Cardiac muscle cell (in vitro differentiated cells and primary cell): ENCODE data around the gene ALK. TPM values are rescaled to one million over a fixed set of nuclear protein-coding genes. Genes with fewer than 3 reads are reported as not detected.

Experiments used
- DNase-seq, 2 donors: peaks; one replicate each; pipeline versions ENCODE4 v3.0.0 to v3.0.0-alpha.2; 2010 to 2017; ENCODE audit warnings: low read depth in 1 of 2, low spot score in 1 of 2
- H3K27ac ChIP-seq: fragments of 200-600 bp; sonication (generic); 2 replicates; pipeline ENCODE4 v1.5.1; 2016
- H3K27me3 ChIP-seq: fragments of 200-600 bp; sonication (generic); 2 replicates; pipeline ENCODE4 v1.6.0; 2016; ENCODE audit warnings: control low read depth
- H3K36me3 ChIP-seq: fragments of 200-600 bp; sonication (generic); 2 replicates; pipeline ENCODE4 v1.5.1; 2016; ENCODE audit warnings: control low read depth
- H3K4me1 ChIP-seq: fragments of 200-600 bp; sonication (generic); 2 replicates; pipeline ENCODE4 v1.8.1; 2017; ENCODE audit warnings: low read depth, mild to moderate bottlenecking, mixed run types
- H3K4me3 ChIP-seq: fragments of 200-600 bp; sonication (generic); 2 replicates; pipeline ENCODE4 v1.5.1; 2016; ENCODE audit warnings: mild to moderate bottlenecking
- H3K9me3 ChIP-seq: fragments of 200-600 bp; sonication (generic); 2 replicates; pipeline ENCODE4 v1.5.1; 2017; ENCODE audit warnings: low read depth, mild to moderate bottlenecking, control low read depth
- polyA plus RNA-seq: library from polyadenylated mRNA; unstranded; fragments of >200 nt; fragmentation: Nextera tagmentation; extraction: Ambion mirVana; gene quantifications from 2 replicates; pipeline ENCODE4 v1.2.1, GENCODE V29; 2016
- total RNA-seq: library from RNA; depleted of rRNA; stranded (reverse); fragments of >200 nt; gene quantifications from 2 replicates; pipeline ENCODE4 v1.2.3, GENCODE V29; 2016
- TF ChIP-seq, protein P1 (sequence below): IDR thresholded peaks from 2 replicates; pipeline ENCODE4 v1.5.1; 2012; ENCODE audit warnings: low read depth, mild to moderate bottlenecking, low read length

Gene ALK
- total and polyA plus RNA-seq, 2 experiments from 2014 or later: 1.8 to 4.3 TPM

DNA sequence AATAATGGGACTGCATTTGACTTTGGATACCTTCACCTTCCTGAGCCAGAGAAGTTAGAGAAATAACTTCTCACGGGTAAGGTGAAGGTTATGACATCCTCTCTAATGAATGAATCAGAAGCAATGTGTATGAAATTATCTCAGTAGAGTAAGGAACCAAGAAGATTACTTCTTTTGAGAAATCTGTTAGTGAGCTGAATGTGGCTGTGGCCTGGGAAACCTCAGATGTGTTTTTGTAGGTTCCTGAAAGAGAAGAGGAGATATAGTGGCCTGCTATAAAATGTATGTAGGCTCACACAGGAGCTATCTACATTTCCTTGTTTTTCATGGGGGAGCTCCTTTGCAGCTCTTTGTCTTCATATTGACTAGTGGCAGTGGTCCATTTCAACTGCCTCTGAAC is 543.6 kb downstream of the ALK start:
- TF ChIP-seq, protein P1, sequence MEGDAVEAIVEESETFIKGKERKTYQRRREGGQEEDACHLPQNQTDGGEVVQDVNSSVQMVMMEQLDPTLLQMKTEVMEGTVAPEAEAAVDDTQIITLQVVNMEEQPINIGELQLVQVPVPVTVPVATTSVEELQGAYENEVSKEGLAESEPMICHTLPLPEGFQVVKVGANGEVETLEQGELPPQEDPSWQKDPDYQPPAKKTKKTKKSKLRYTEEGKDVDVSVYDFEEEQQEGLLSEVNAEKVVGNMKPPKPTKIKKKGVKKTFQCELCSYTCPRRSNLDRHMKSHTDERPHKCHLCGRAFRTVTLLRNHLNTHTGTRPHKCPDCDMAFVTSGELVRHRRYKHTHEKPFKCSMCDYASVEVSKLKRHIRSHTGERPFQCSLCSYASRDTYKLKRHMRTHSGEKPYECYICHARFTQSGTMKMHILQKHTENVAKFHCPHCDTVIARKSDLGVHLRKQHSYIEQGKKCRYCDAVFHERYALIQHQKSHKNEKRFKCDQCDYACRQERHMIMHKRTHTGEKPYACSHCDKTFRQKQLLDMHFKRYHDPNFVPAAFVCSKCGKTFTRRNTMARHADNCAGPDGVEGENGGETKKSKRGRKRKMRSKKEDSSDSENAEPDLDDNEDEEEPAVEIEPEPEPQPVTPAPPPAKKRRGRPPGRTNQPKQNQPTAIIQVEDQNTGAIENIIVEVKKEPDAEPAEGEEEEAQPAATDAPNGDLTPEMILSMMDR: no peak
- H3K9me3 ChIP-seq: no peaks in the 10 kb centered on the region
- no peak overlapping the region for H3K27ac ChIP-seq
- H3K27me3 ChIP-seq: no peaks in the 10 kb centered on the region
- peaks cover 9% of the 10 kb centered on the region for H3K4me1 ChIP-seq
- DNase-seq: no peak
- no peaks in the 10 kb centered on the region for H3K36me3 ChIP-seq
- H3K4me3 ChIP-seq: no peak overlapping the region

DNA sequence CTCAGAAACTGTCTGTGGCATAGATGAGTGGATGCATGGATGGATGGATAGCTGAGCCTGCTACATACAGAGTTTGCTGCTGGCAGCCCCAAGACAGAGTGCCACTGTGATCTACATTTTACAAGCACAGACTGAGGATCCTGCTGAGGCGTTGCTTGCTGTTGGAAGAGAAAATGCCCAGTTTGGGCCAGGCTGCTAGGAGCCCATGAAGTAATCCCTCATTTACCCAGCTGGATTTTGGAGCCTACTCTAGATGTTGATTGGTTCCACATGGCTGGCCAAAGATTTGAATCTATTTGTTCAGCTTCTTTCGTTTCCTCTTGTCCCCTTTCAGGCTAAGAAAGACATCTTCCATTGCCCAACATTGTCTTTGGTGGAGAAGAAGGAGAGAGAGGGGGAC is 544.8 kb downstream of the ALK start:
- H3K4me1 ChIP-seq: no peaks in the 10 kb centered on the region

DNA sequence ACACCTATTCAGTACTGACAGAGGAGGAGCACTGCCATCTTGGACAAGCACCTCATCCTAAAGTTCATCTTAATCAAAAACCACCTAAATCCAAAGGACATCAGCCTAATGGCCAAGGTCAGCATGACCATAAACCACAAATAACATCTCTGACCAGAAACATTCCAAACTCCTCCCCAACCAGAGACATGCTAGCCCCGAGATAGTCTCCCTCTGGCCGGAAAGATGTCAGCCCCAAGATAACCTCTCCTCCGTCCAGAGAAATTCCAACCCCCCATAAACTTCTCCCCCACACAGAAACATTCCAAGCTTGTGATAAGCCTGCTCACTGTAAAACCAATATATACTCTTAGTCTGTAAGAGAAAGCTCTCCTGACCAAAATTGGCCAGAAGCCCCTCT is 545.5 kb downstream of the ALK start:
- TF ChIP-seq, protein P1: no peak
- Histone ChIP-seq H3K27me3 (no peaks in the 10 kb centered on the region), H3K9me3 (no peaks in the 10 kb centered on the region), H3K27ac (no peak overlapping the region), H3K4me3 (no peak overlapping the region), H3K4me1 (no peaks in the 10 kb centered on the region), H3K36me3 (no peaks in the 10 kb centered on the region)
- DNase-seq: peak in 1 of 2 donors; percentile 33

More for the DNA sequence above, 544.8 kb downstream of the ALK start:
- no peak overlapping the region for H3K4me3 ChIP-seq
- TF ChIP-seq, protein P1: no peak
- no peak overlapping the region for H3K27ac ChIP-seq
- no peaks in the 10 kb centered on the region for H3K27me3 ChIP-seq
- no peaks in the 10 kb centered on the region for H3K9me3 ChIP-seq
- DNase-seq: no peak
- no peaks in the 10 kb centered on the region for H3K36me3 ChIP-seq

DNA sequence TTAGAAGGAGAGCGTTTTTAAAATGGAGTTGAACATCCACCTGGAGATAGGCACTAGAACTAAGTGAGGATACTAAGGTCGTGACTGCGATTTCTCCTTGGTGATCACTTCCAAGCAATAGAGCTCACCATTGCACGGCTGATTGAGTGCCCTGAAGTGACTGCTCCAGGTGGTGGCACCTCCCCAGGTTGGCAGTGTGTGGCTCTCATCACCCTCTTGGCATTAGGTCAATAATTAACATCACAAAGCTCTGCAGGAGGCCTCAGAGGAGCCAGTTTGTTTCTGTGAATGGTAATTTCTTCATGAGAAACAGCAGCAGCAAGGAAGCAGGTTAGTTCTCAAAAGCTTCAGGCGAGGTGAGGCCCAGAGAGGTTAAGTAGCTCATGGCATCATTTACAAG is 546.6 kb downstream of the ALK start:
- Histone ChIP-seq H3K4me3 (no peak overlapping the region), H3K27me3 (no peaks in the 10 kb centered on the region), H3K36me3 (no peaks in the 10 kb centered on the region), H3K4me1 (no peaks in the 10 kb centered on the region), H3K9me3 (no peaks in the 10 kb centered on the region), H3K27ac (no peak overlapping the region)
- TF ChIP-seq, protein P1: no peak
- DNase-seq: no peak

DNA sequence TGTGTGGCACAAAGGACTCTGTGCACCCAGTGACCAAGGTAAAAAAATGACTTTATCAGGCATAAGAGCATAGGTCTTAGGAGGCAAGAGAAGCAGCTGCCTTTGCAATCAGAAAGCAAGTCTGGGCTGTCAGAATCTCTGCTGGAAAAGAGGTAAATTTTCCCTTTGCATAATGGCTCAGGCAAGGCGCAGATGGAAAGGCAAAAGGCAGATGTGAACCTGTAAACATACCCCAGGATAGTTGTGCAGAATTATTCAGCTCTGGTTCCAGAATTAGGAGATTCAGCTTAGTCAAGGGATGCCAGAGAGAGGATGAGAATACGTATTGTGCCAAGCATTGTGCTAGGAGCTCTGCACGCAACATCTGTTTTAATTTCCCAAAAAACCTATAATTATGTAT is 547.5 kb downstream of the ALK start:
- Histone ChIP-seq H3K4me3 (no peak overlapping the region), H3K4me1 (no peaks in the 10 kb centered on the region), H3K27me3 (no peaks in the 10 kb centered on the region), H3K36me3 (no peaks in the 10 kb centered on the region), H3K27ac (no peak overlapping the region), H3K9me3 (no peaks in the 10 kb centered on the region)
- no peak for DNase-seq
- TF ChIP-seq, protein P1: no peak

DNA sequence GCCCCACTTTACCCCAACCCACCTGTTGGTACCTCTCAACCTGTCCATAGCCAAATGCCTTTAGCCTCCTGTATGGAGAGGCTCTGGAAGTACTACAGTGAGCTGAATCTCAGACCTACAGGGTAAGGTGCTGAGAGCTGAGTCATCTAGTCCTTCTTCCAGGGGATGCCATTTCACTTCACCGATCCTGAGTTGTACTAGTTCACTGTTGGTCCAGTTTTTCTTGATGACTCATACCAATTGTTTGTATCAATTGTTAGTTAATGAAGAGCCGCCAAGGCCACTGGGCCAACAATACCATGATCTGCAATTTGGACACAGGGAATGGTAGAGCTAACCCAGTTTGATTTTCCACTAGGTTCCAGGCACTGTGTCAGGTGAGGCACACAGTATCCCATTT is 549.2 kb downstream of the ALK start:
- Histone ChIP-seq H3K4me1 (no peaks in the 10 kb centered on the region), H3K36me3 (no peaks in the 10 kb centered on the region), H3K27ac (no peak overlapping the region), H3K4me3 (no peak overlapping the region), H3K27me3 (no peaks in the 10 kb centered on the region), H3K9me3 (no peaks in the 10 kb centered on the region)
- DNase-seq: no peak
- TF ChIP-seq, protein P1: no peak
